H1 (cell line): ENCODE data around the gene CENATAC. TPM values are rescaled to one million over a fixed set of nuclear protein-coding genes. Genes with fewer than 3 reads are reported as not detected.

Experiments used
- ATF2 ChIP-seq: IDR thresholded peaks from 2 replicates; pipeline ENCODE4 v1.6.1; 2012; ENCODE audit warnings: low read length, inconsistent platforms
- CREB1 ChIP-seq: IDR thresholded peaks from 2 replicates; pipeline ENCODE4 v1.6.1; 2012; ENCODE audit warnings: inconsistent platforms
- polyA plus RNA-seq, 7 experiments: library from polyadenylated mRNA; depleted of rRNA in 3 of 7; stranded (reverse) in 5 of 7; unstranded in 2 of 7; fragments of >200 nt in 5 of 7; fragments of 200-250 nt in 2 of 7; gene quantifications; 1 replicate in 5 of 7; 2 replicates in 1 of 7; 4 replicates in 1 of 7; pipeline versions ENCODE4 v1.2.1 to v1.2.3, GENCODE V29; 2011 to 2013; ENCODE audit warnings: missing spikeins in 2 of 7, mixed read lengths in 2 of 7
- total RNA-seq: library from RNA; stranded (reverse); fragmentation: NEBNext Ultra II Directional; extraction: Animal tissue kit (Norgen Biotek cat#: 25700); gene quantifications from 2 replicates; pipeline ENCODE4 v1.2.1, GENCODE V29; 2021
- TF ChIP-seq, protein P1 (sequence below): IDR thresholded peaks from 2 replicates; pipeline ENCODE4 v1.6.1; 2011; ENCODE audit warnings: low read length, improper control_type of control experiment

The CENATAC gene
- total and polyA plus RNA-seq, 2 of the 8 experiments (the other 6 are each of a cell fraction or from before 2014, with no cell fraction given), result 22.7 to 36.4 TPM

GRCh38 chr11:118957968-118958367 lies 40.0 kb upstream of the CENATAC start (continued):
- TF ChIP-seq, protein P1, sequence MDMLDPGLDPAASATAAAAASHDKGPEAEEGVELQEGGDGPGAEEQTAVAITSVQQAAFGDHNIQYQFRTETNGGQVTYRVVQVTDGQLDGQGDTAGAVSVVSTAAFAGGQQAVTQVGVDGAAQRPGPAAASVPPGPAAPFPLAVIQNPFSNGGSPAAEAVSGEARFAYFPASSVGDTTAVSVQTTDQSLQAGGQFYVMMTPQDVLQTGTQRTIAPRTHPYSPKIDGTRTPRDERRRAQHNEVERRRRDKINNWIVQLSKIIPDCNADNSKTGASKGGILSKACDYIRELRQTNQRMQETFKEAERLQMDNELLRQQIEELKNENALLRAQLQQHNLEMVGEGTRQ, result no peak
- no peak for TF ChIP-seq CREB1
- TF ChIP-seq ATF2, result no peak
- TF ChIP-seq, all 59 proteins: peak for 0
